Right lobe of liver (tissue), 6 donors: ENCODE results near the gene MLANA. TPM values are rescaled to one million over a fixed set of nuclear protein-coding genes. Genes with fewer than 3 reads are reported as not detected.

Experiments
- ATAC-seq, 4 donors: fragments of 200-7000 bp; cut with Tn5 transposase; one replicate each; pipeline ENCODE4 v1.9.1; 2020; ENCODE audit warnings: mild to moderate bottlenecking in 4 of 4, moderate library complexity in 4 of 4
- DNase-seq, 3 donors: peaks; one replicate each; pipeline ENCODE4 v3.0.0-alpha.2; 2020
- H3K27ac ChIP-seq, 3 donors: fragments of 200-600 bp; one replicate each; pipeline ENCODE4 v1.8.0; 2022
- H3K27me3 ChIP-seq, 2 donors: fragments of 200-600 bp; one replicate each; pipeline ENCODE4 v1.8.0; 2022
- H3K36me3 ChIP-seq, 4 donors: fragments of 200-600 bp; sonication (generic) in 1 of 4; one replicate each; pipeline versions ENCODE4 v1.5.1 to v1.8.0; 2017 to 2022; ENCODE audit warnings: control low read depth in 1 of 4
- H3K4me1 ChIP-seq, 4 donors: fragments of 200-600 bp; sonication (generic) in 1 of 4; one replicate each; pipeline versions ENCODE4 v1.5.1 to v1.8.0; 2017 to 2022; ENCODE audit warnings: control low read depth in 1 of 4
- H3K4me3 ChIP-seq, 3 donors: fragments of 200-600 bp; one replicate each; pipeline ENCODE4 v1.8.0; 2022
- H3K9me3 ChIP-seq, 4 donors: fragments of 200-600 bp; sonication (generic) in 1 of 4; one replicate each; pipeline versions ENCODE4 v1.5.1 to v1.8.0; 2017 to 2022; ENCODE audit warnings: control low read depth in 1 of 4
- CTCF ChIP-seq, 4 donors: fragments of 200-600 bp in 3 of 4; fragments of 450-650 bp in 1 of 4; IDR thresholded peaks; one replicate each; pipeline versions ENCODE4 v1.5.1 to v1.8.0; 2016 to 2022; ENCODE audit warnings: antibody characterized with exemption in 4 of 4, mild to moderate bottlenecking in 2 of 4
- POLR2A ChIP-seq: fragments of 450-650 bp; IDR thresholded peaks from one replicate; pipeline ENCODE4 v1.6.1; 2017; ENCODE audit warnings: antibody characterized with exemption, mild to moderate bottlenecking
- WGBS: methylation state at CpG from one replicate; pipeline ENCODE4 v1.1.6; 2018; ENCODE audit warnings: low coverage, low lambda C conversion rate; ENCODE audit not compliant: insufficient coverage; ENCODE audit errors: missing lambda C conversion rate; 5-methylcytosine and 5-hydroxymethylcytosine counted together
- intact Hi-C, 2 donors: fragments of 100-400 bp; cut with DNase I; formaldehyde crosslinking; loops; one replicate each; pipeline versions ENCODE4 v1.11.2 to v1.14.1; 2022
- total RNA-seq, 6 experiments: library from RNA; depleted of rRNA in 2 of 6; stranded (reverse); fragments of >200 nt in 2 of 6; fragmentation: NEBNext Ultra II Directional in 3 of 6; extraction: Animal tissue kit (Norgen Biotek cat#: 25700) in 3 of 6; gene quantifications; one replicate each; pipeline versions ENCODE4 v1.1.0 to v1.2.4, GENCODE V29; 2016 to 2023
- donor health status: DM: no; HTN: yes; CAD: no.
- donor health status: DM: no; HTN: no; CAD: no.
- donor health status: DM: no; HTN: no; CAD: no.
- donor health status: DM: no; HTN: yes; CAD: no.
- donor health status: DM: no; HTN: yes; CAD: no.

Gene MLANA
- total RNA-seq, 6 experiments from 2014 or later = not detected

DNA sequence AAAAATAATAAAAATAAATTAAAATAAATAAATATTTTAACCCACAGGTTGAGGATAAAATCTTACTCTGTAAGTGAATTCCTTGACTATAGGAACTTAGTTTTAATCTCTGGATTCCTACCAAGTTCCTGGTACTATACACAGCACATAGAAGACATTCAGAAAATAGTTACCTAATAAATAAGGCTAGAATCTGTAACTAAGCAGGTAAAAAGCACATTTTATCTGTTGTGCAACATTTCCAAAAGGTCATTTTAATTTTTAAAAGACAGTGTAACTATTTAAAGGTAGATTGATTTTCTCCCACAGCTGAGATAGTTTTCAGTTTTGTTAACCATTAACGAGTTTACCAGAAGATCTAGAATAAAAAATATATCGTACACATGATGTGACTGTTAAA lies 47.8 kb downstream of the MLANA start:
- TF ChIP-seq POLR2A = no peak
- no peak for TF ChIP-seq CTCF (IDR thresholded peaks at IDR 0.05)
- 32% methylated on average over 2 of the region's 2 CpGs for WGBS
- Histone ChIP-seq H3K4me3 (peak overlapping the region in 1 of 3 donors; percentile 7), H3K27ac (peak overlapping the region in 2 of 3 donors; percentile 52 to 57), H3K4me1 (peaks cover 0 to 28% (median 9%) of the 10 kb centered on the region in 4 donors), H3K36me3 (no peaks in the 10 kb centered on the region), H3K27me3 (no peaks in the 10 kb centered on the region), H3K9me3 (no peaks in the 10 kb centered on the region)
- no peak for DNase-seq
- ATAC-seq = peak; percentile 69 to 94 (median 83)
- intact Hi-C loops = no loop called here

DNA sequence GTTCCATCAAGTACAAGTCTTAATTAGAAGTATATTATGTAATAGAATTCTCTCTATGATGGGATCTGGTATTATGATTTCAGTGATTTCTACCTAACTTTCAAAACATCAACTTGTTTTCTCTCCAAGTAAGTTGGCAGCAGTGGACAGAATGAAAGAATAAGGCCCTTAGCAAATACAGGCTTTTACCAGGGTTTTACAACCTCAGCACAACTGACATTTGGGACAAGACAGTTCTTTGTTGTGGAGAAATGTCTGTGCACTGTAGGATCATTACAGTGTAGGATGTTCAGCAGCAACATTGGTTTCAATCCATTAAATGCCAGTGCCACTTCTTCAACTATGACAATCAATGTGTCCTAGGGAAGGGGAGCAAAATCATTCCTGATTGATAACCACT lies 48.8 kb downstream of the MLANA start:
- ATAC-seq (peak; percentile 48 to 81 (median 63)), DNase-seq (no peak)
- H3K27me3 ChIP-seq = no peaks in the 10 kb centered on the region
- no peak overlapping the region for H3K4me3 ChIP-seq
- H3K9me3 ChIP-seq = no peaks in the 10 kb centered on the region
- TF ChIP-seq POLR2A = no peak
- no peak for TF ChIP-seq CTCF (IDR thresholded peaks at IDR 0.05)
- peaks cover 0 to 28% (median 9%) of the 10 kb centered on the region in 4 donors for H3K4me1 ChIP-seq
- intact Hi-C loops = no loop called here
- peak overlapping the region in 2 of 3 donors; percentile 52 to 57 for H3K27ac ChIP-seq
- H3K36me3 ChIP-seq = no peaks in the 10 kb centered on the region

DNA sequence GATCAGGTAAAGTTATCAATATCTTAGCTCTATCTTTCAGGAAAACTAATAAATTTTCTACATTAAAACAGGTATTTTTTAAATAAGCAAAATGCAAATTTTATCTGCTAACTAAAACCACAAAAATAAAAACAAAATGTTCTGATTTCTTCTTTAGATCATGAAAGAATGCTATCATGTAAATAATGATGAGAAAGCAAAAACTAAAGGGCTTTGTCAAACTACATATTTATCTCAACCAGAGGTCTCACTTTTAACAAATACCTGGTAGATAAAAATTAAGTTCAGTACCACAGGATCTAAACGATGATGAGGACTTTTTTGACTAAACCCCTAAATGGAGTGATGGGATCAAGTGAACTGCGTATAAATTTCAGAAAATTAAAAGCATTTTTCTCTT lies 50.5 kb downstream of the MLANA start:
- no peak for DNase-seq
- no peaks in the 10 kb centered on the region for H3K27me3 ChIP-seq
- intact Hi-C loops = no loop called here

DNA sequence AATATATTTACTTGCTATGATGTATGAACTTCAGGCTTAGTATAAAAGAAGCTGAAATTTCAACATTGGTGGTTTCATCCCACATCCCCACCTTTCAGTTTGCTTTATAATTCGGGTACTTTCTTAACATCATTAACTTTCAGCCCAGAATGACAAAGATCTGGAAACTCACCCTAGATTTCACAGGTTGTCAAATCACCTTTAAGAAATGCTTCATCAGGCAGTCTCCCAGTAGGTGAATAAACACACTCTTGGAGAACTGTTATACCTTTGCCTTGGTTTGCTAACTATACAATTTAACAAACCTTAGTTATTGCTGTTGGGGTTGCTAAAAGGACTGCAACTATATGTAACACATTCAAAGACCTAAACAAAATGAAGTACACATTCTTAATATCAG lies 54.4 kb downstream of the MLANA start:
- H3K36me3 ChIP-seq = no peaks in the 10 kb centered on the region
- no peak for DNase-seq
- no peak overlapping the region for H3K4me3 ChIP-seq
- H3K27ac ChIP-seq = no peak overlapping the region
- intact Hi-C loops = no loop called here
- peaks cover 0 to 25% (median 13%) of the 10 kb centered on the region in 4 donors for H3K4me1 ChIP-seq
- WGBS = 38% methylated on average over 1 of the region's 1 CpG
- ATAC-seq = no peak
- H3K9me3 ChIP-seq = no peaks in the 10 kb centered on the region
- TF ChIP-seq POLR2A (no peak), CTCF (IDR thresholded peaks at IDR 0.05) (no peak)
- no peaks in the 10 kb centered on the region for H3K27me3 ChIP-seq

More for the DNA sequence above, 50.5 kb downstream of the MLANA start:
- H3K9me3 ChIP-seq = no peaks in the 10 kb centered on the region
- TF ChIP-seq POLR2A (no peak), CTCF (IDR thresholded peaks at IDR 0.05) (no peak)
- H3K36me3 ChIP-seq = no peaks in the 10 kb centered on the region
- 77% methylated on average over 2 of the region's 2 CpGs for WGBS
- H3K4me1 ChIP-seq = peaks cover 0 to 29% (median 14%) of the 10 kb centered on the region in 4 donors
- ATAC-seq = no peak
- no peak overlapping the region for H3K4me3 ChIP-seq
- H3K27ac ChIP-seq = no peak overlapping the region

- DNase-seq = no peak
- intact Hi-C loops = no loop called here
- peak in 3 of 4 donors; percentile 28 to 43 (median 37) for ATAC-seq
- H3K27ac ChIP-seq = no peak overlapping the region
- 65% methylated on average over 2 of the region's 2 CpGs for WGBS
- H3K4me1 ChIP-seq = peaks cover 0 to 18% (median 10%) of the 10 kb centered on the region in 4 donors
- H3K36me3 ChIP-seq = no peaks in the 10 kb centered on the region
- H3K4me3 ChIP-seq = no peak overlapping the region
- TF ChIP-seq POLR2A (no peak), CTCF (IDR thresholded peaks at IDR 0.05) (no peak)
- no peaks in the 10 kb centered on the region for H3K9me3 ChIP-seq
- H3K27me3 ChIP-seq = no peaks in the 10 kb centered on the region
Observed at GRCh38 chr9:5947912-5948311, 57.2 kb downstream of the MLANA start.
